Smooth muscle cell (in vitro differentiated cells): ENCODE results near the gene NABP2. TPM values are rescaled to one million over a fixed set of nuclear protein-coding genes. Genes with fewer than 3 reads are reported as not detected.

Experiments
- DNase-seq: peaks from one replicate; lab custom pipeline; 2025; ENCODE audit not compliant: unreplicated experiment; lab: John Stamatoyannopoulos, UW
- H2AFZ ChIP-seq: fragments of 200-600 bp; sonication (generic); 2 replicates; pipeline ENCODE4 v1.6.0; 2016; ENCODE audit warnings: antibody characterized with exemption, low read depth, mild to moderate bottlenecking
- H3F3A ChIP-seq: fragments of 200-600 bp; sonication (generic); 2 replicates; pipeline ENCODE4 v1.6.0; 2017; ENCODE audit warnings: antibody characterized with exemption, low read depth
- H3K27ac ChIP-seq: fragments of 200-600 bp; sonication (generic); 2 replicates; pipeline ENCODE4 v1.5.1; 2016; ENCODE audit warnings: low read depth, mild to moderate bottlenecking
- H3K27me3 ChIP-seq: fragments of 200-600 bp; sonication (generic); 2 replicates; pipeline ENCODE4 v1.6.1; 2016; ENCODE audit warnings: low read depth, mild to moderate bottlenecking
- H3K36me3 ChIP-seq: fragments of 200-600 bp; sonication (generic); 2 replicates; pipeline ENCODE4 v1.5.1; 2016; ENCODE audit warnings: low read depth
- H3K4me1 ChIP-seq: fragments of 200-600 bp; sonication (generic); 2 replicates; pipeline ENCODE4 v1.5.1; 2016; ENCODE audit warnings: low read depth
- H3K4me2 ChIP-seq: fragments of 200-600 bp; sonication (generic); 2 replicates; pipeline ENCODE4 v1.6.0; 2016; ENCODE audit warnings: mild to moderate bottlenecking
- H3K4me3 ChIP-seq: fragments of 200-600 bp; sonication (generic); 2 replicates; pipeline ENCODE4 v1.5.1; 2016; ENCODE audit warnings: mild to moderate bottlenecking
- H3K79me2 ChIP-seq: fragments of 200-600 bp; sonication (generic); 2 replicates; pipeline ENCODE4 v1.6.0; 2016; ENCODE audit warnings: low read depth, mild to moderate bottlenecking
- H3K9ac ChIP-seq: fragments of 200-600 bp; sonication (generic); 2 replicates; pipeline ENCODE4 v1.6.0; 2016; ENCODE audit warnings: low read depth
- H3K9me3 ChIP-seq: fragments of 200-600 bp; sonication (generic); replicated peaks from 2 replicates; pipeline ENCODE4 v1.5.1; 2016; ENCODE audit warnings: low read depth
- H4K20me1 ChIP-seq: fragments of 200-600 bp; sonication (generic); 2 replicates; pipeline ENCODE4 v1.6.0; 2016; ENCODE audit warnings: low read depth
- WGBS: methylation state at CpG from one replicate; pipeline ENCODE4 v1.1.7; 2016; ENCODE audit warnings: low lambda C conversion rate; 5-methylcytosine and 5-hydroxymethylcytosine counted together
- polyA plus RNA-seq: library from polyadenylated mRNA; unstranded; fragments of >200 nt; fragmentation: Nextera tagmentation; extraction: Ambion mirVana; gene quantifications from 2 replicates; pipeline ENCODE4 v1.2.1, GENCODE V29; 2016
- total RNA-seq: library from RNA; depleted of rRNA; stranded (reverse); fragments of >200 nt; gene quantifications from 2 replicates; pipeline ENCODE4 v1.2.3, GENCODE V29; 2014
- TF ChIP-seq, protein P1 (sequence below): fragments of 200-600 bp; sonication (generic); IDR thresholded peaks from 2 replicates; pipeline ENCODE4 v1.5.1; 2017; ENCODE audit warnings: borderline replicate concordance, mild to moderate bottlenecking, antibody characterized with exemption; ENCODE audit not compliant: insufficient read depth, poor library complexity, severe bottlenecking

The NABP2 gene
- total and polyA plus RNA-seq, 2 experiments from 2014 or later: 14.2 to 33.8 TPM

DNA sequence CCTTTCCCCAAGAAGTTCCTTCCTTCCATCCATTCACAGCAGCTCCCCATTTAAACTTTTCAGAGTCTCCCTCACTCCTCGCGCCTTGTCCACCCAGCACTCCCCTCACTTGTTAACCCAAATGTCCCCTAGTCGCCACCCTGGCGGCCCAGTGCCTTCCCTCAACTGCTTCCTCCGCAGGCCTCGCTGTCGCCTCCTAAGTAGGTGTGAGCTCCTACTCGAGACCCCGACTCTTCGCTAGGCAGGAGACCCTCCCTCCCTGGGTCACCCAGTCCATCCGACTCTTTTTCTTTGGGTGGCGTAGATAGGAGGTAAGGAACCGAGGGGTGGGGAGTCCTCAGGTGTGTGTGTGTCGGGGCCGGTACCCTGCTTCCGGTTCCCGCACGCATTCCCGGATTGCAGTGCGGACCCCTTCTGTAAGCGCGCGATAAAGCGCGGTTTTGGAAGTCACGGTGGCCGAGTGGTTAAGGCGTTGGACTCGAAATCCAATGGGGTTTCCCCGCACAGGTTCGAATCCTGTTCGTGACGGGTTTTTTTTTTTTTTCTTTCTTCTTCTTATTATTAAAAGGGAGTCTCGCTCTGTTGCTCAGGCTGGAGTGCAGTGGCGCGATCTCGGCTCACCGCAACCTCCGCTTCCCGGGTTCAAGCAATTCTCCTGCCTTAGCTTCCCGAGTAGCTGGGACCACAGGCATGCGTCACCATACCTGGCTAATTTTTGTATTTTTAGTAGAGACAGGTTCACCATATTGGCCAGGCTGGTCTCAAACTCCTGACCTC lies 34.0 kb upstream of the NABP2 start:
- peak; percentile 69 for DNase-seq
- TF ChIP-seq, protein P1, sequence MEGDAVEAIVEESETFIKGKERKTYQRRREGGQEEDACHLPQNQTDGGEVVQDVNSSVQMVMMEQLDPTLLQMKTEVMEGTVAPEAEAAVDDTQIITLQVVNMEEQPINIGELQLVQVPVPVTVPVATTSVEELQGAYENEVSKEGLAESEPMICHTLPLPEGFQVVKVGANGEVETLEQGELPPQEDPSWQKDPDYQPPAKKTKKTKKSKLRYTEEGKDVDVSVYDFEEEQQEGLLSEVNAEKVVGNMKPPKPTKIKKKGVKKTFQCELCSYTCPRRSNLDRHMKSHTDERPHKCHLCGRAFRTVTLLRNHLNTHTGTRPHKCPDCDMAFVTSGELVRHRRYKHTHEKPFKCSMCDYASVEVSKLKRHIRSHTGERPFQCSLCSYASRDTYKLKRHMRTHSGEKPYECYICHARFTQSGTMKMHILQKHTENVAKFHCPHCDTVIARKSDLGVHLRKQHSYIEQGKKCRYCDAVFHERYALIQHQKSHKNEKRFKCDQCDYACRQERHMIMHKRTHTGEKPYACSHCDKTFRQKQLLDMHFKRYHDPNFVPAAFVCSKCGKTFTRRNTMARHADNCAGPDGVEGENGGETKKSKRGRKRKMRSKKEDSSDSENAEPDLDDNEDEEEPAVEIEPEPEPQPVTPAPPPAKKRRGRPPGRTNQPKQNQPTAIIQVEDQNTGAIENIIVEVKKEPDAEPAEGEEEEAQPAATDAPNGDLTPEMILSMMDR: no peak
- 2% methylated on average over 42 of the region's 42 CpGs for WGBS

DNA sequence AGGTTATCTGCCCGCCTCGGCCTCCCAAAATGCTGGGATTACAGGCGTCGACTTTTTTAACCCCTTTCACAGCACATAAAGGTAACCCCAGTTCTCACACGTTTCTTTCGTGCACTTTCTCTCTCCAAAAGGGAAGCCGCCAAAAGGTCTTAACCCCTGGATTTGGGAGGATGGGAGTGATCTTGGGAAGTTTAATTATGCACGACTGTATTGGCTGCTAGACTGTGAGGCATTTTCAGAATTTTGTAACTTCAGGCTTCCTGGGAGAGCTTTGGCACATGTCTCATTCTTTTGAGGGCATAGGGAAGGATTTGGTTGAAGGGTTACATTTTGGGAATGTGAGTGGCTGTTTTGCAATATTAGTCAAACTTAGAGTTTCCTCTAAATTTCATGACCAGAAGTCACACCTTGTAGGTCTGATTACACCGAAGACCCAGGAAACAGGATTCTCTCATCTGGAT lies 33.4 kb upstream of the NABP2 start:
- Histone ChIP-seq H3K4me2 (peak overlapping the region; percentile 97), H3K79me2 (peaks cover 30% of the 10 kb centered on the region), H3K4me3 (peak overlapping the region; percentile 92), H2AFZ (no peak overlapping the region), H3K27ac (peak overlapping the region; percentile 5), H3K9me3 (no peaks in the 10 kb centered on the region), H4K20me1 (peaks cover 20% of the 10 kb centered on the region), H3K27me3 (no peaks in the 10 kb centered on the region), H3K36me3 (no peaks in the 10 kb centered on the region), H3K4me1 (peaks cover 7% of the 10 kb centered on the region), H3K9ac (no peak overlapping the region), H3F3A (peaks cover 3% of the 10 kb centered on the region)
- no peak for DNase-seq
- 30% methylated on average over 9 of the region's 9 CpGs for WGBS
- TF ChIP-seq, protein P1: no peak

More for the DNA sequence above, 34.0 kb upstream of the NABP2 start:
- Histone ChIP-seq H3K4me1 (peaks cover 7% of the 10 kb centered on the region), H3K9me3 (no peaks in the 10 kb centered on the region), H3K36me3 (no peaks in the 10 kb centered on the region), H3K79me2 (peaks cover 31% of the 10 kb centered on the region), H3K4me3 (peak overlapping the region; percentile 92), H3K9ac (peak overlapping the region; percentile 77), H4K20me1 (peaks cover 20% of the 10 kb centered on the region), H3K27ac (peak overlapping the region; percentile 75), H3K27me3 (no peaks in the 10 kb centered on the region), H3K4me2 (peak overlapping the region; percentile 97), H2AFZ (peak overlapping the region; percentile 96), H3F3A (peaks cover 3% of the 10 kb centered on the region)

DNA sequence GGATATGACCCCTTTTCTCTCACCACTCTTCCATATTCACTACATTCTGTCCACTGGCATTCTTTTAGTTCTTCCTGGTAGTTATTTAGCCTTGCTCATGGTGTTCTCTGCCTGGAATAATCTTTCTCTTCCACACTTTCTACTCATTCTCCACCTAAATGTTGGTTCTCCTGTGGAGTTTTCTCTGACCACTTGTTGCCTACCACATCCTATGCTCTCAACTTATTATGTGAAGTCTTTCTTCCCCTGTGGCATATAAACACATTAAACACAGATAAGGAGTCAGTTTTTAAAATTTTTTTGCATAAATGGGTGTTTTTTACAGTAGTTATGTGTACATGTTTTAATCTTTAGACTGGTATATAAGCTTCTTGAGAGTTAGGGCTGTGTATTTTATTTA lies 31.6 kb upstream of the NABP2 start:
- H3K27me3 ChIP-seq: no peaks in the 10 kb centered on the region
- H3K4me2 ChIP-seq: no peak overlapping the region
- H3K36me3 ChIP-seq: no peaks in the 10 kb centered on the region
- H4K20me1 ChIP-seq: peaks cover 8% of the 10 kb centered on the region
- H2AFZ ChIP-seq: no peak overlapping the region
- peaks cover 13% of the 10 kb centered on the region for H3K79me2 ChIP-seq
- no peak for DNase-seq
- H3K9me3 ChIP-seq: no peaks in the 10 kb centered on the region
- H3K4me1 ChIP-seq: peaks cover 7% of the 10 kb centered on the region
- no peak overlapping the region for H3K9ac ChIP-seq
- no peak overlapping the region for H3K27ac ChIP-seq
- TF ChIP-seq, protein P1: no peak
- H3F3A ChIP-seq: peaks cover 8% of the 10 kb centered on the region
- no peak overlapping the region for H3K4me3 ChIP-seq
